ENCODE measurements around the gene THSD7A.

Gene THSD7A

DNA sequence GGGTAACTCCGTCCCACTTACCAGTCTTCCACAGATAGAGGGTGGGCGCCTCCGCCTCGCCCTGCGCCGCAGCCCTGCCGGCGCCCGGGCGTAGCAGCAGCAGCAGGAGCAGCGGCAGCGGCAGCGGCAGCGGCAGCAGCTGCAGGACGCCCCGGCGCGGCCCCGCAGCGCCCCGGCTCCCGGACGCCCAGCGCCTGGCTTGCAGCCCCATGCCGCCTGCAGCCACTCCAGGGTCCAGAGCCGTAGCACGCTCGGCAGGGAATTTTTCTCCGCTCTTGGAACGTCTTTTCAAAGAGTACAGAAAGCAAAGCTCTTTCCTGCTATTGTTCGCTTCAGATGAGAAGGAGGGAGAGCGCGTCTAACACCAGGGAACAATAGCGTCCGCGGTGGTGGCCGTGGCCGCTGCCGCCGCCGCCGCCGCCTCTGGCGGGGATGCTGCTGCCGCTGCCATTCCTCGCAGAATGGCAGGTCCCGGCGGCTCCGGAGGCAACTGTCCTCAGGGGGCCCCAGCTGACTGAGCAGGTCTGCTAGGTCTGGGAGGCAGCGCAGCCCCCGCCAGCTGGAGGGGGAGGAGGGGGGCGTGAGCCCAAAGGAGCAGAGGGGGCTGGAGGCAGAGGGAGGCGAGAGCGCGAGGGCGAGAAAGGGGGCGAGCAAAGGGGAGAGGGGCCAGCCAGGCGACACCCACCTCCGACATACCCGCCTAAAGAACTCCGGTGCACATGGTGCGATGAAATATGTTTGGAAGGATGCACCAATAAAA lies at the start of gene THSD7A:
THSD7A (minus strand) TSS at position 463 of the 760 bp plus-strand sequence; CDS start at position 211, 252 bp downstream.
- DNase-seq (ENCODE audit: extremely low read depth in 1 of 2, low read depth in 1 of 2): no peak

- DNase-seq (ENCODE audit: extremely low read depth in 1 of 2, low read depth in 1 of 2): no peak
Observed at GRCh38 chr7:11881680-11882079, 49.7 kb upstream of the THSD7A start.

GRCh38 chr7:11875635-11876034 lies 43.6 kb upstream of the THSD7A start:
- DNase-seq (ENCODE audit: extremely low read depth in 1 of 2, low read depth in 1 of 2): no peak

GRCh38 chr7:11865671-11866070 lies 33.7 kb upstream of the THSD7A start:
- no peak for DNase-seq (ENCODE audit: extremely low read depth in 1 of 2, low read depth in 1 of 2)

DNA sequence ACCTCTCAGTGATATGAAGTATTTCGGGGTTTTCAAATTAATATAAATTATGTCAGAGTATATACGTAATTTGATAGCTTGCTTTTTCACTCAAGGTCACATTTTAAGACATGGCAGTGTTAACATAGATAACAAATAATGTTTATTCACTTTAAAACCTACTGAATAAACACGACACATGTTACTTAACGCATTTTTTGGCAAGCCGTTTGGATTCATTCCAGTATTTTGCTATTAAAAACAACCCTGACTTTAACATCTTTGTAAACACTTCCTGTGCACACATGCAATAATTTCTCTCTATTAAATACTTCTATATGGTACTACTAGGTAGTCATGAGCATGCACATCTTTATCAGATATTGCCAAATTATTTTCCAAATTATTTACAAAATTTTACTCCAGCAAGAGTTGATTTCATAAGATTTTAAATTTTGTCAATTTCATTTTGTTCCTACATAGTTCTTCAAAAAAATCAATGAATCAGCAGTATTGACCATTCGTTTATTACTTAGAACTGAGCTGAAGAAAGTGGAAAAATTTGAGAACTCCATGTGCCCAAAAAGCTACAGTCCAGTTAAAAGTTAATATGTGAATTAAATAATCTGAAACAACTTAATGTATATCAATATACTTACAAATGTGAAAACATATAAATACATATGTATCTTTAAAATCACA lies 26.8 kb upstream of the THSD7A start:
- DNase-seq (ENCODE audit: extremely low read depth in 1 of 2, low read depth in 1 of 2): no peak

GRCh38 chr7:11858026-11858425 lies 26.0 kb upstream of the THSD7A start:
- no peak for DNase-seq (ENCODE audit: extremely low read depth in 1 of 2, low read depth in 1 of 2)

DNA sequence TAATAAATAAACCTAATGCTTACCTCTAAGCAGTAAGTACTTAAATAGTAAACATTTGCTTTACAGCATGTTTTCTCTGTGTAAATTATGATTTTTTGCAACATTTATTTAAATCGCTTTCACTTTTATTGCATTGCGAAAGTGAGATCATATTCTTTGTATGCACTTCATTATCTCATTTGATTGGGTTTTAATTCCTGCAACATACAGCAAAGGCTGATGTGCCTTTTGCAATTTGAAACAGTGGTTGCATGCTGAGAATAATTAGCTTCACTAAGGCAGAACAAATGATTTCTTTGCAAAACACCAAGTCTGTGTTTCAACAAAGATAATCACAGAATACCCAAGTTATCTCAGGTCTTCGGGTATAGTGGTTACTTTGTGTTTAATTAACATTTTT lies 16.3 kb upstream of the THSD7A start:
- DNase-seq (ENCODE audit: extremely low read depth in 1 of 2, low read depth in 1 of 2): no peak

GRCh38 chr7:11847336-11847735 lies 15.3 kb upstream of the THSD7A start:
- no peak for DNase-seq (ENCODE audit: extremely low read depth in 1 of 2, low read depth in 1 of 2)

DNA sequence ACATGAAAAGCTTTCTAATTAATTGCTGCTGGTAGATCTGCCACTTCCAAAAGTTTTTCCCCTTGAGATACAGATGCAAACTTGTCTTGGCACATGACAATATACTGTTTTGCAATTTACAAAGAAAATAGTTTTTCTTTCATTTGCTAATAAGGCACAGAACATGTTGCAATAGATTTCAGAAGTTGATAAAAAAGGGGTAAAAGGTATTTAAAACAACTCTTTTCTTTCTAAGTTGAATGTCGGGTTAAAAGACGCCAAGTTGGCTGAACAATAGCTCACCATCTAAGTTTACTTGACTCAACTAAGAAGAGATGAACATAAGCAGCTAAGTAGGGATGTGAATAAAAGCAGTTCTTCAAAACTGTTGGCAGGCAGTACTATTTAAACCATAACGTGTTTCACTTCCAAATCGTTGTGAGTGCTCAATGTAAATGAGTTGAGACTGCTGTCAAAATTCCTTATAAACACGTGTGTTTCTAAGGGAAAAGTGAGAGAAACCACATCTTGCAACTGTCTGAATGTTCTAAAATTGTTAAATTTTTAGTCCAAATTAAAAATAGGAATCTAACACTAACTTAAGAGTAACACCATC lies 14.5 kb upstream of the THSD7A start:
- no peak for DNase-seq (ENCODE audit: extremely low read depth in 1 of 2, low read depth in 1 of 2)

DNA sequence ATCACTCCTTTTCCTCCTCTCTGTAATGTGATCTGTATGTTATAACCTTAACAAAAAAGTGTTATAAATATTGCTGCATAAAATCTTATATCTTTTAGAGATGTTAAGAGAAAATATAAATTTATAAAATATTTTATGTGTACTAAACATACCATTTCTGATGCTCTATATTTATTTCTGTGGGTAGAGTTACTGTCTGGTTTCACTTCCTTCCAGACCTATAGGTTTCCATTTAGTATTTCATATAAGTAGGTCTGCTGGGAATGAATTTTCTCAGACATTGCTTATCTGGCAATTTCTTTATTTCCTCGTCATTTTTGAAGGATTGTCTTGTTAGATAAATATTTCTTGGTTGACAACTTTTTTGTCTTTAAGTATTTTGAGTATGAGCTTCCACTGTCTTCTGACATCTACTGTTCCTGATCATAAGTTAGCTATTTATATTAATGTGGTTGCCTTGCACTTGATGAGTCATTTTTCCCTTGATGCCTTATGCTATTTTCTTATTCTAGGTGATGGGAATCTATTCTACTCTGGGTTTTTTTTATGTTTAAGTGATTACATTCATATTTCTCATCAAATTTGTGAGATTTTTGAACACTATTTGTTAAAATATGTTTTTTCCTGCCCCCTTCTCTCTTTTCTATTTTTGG lies 11.2 kb upstream of the THSD7A start:
- no peak for DNase-seq (ENCODE audit: extremely low read depth in 1 of 2, low read depth in 1 of 2)

- no peak for DNase-seq (ENCODE audit: extremely low read depth in 1 of 2, low read depth in 1 of 2)
Observed at GRCh38 chr7:11841657-11842056, 9.7 kb upstream of the THSD7A start.

GRCh38 chr7:11835260-11835659 lies 3.3 kb upstream of the THSD7A start:
- no peak for DNase-seq (ENCODE audit: extremely low read depth in 1 of 2, low read depth in 1 of 2)

GRCh38 chr7:11833431-11833830 lies 1.4 kb upstream of the THSD7A start:
- DNase-seq (ENCODE audit: extremely low read depth in 1 of 2, low read depth in 1 of 2): no peak

DNA sequence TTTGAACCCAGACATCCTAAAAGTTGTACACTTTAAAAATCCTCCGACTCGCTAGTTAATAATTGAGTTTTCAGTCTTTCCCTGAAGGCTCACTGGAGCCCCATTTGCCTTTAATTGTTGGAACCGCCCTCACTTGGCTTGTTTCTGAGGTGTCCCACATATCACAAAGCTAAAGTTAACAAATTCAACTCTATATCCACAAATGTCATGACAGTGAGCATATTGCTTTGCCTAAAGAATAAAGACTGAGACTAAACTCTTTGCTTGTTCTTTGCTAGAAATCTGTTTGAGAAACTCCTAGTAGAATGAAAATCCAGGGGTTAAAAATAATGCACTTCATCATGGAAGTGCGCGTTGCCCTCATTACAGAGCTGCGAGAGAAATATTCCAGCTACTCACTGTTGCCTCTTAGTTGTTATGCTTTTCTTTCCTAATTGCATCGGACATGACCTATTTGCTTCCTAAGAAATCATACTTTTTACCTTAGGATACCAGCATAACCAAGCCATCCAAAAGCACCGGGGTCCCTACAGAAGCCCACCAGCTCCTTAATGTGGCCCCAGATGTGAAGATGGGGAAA lies 752 bp downstream of the THSD7A start:
- no peak for DNase-seq (ENCODE audit: extremely low read depth in 1 of 2, low read depth in 1 of 2)

DNA sequence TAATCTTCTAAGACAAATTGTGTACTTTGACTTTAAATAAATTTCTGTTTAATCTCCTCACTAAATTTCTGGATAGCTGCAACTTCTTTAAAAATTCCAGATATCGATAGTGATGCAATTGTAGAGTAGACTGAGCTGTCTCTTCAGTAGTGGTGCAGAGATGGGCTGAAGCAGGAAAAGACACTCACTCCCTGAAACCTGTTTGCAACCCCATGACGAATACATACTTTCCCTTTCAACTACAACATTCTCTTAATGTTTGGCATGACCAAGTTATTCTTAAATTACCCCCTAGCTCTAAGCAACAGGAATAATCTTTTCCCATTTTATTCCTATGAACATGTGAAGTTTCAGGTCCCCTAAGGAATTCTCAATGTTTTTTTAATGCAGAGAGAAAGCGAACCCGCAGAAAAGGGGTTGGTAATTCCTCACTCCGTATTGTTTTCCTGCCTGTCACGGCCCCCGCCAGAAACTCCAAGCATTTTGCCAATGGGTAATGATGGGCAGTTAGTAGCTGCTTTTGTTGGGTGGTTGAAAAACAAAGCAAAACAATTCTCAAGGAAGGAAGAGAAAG lies 1.3 kb downstream of the THSD7A start:
- no peak for DNase-seq (ENCODE audit: extremely low read depth in 1 of 2, low read depth in 1 of 2)

- no peak for DNase-seq (ENCODE audit: extremely low read depth in 1 of 2, low read depth in 1 of 2)
Observed at GRCh38 chr7:11829954-11830353, 2.0 kb downstream of the THSD7A start.

GRCh38 chr7:11819947-11820346 lies 12.1 kb downstream of the THSD7A start:
- no peak for DNase-seq (ENCODE audit: extremely low read depth in 1 of 2, low read depth in 1 of 2)

GRCh38 chr7:11819271-11819670 lies 12.7 kb downstream of the THSD7A start:
- DNase-seq (ENCODE audit: extremely low read depth in 1 of 2, low read depth in 1 of 2): no peak

DNA sequence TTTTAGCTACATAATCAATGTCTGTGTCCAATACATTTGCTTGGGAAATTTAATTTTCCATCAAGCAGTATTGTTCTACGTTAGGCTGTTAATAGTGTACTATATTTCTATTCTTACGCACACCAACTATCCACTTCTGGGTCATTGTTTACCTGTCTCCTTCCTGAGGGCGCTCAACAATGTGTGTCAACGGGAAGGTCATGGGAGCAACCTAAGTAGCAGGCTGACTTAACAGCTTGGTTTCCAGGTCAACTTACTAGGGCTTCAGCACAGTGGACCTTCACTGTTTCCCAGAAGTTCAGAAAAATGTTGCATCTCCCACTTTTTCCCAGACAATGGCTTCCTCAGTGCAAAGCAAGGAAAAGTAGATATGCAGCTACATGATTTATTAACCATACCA lies 13.7 kb downstream of the THSD7A start:
- DNase-seq (ENCODE audit: extremely low read depth in 1 of 2, low read depth in 1 of 2): no peak

- DNase-seq (ENCODE audit: extremely low read depth in 1 of 2, low read depth in 1 of 2): no peak
Observed at GRCh38 chr7:11817111-11817740, 14.8 kb downstream of the THSD7A start.
